HepG2 (cell line): ENCODE data around the gene WDSUB1. TPM values are rescaled to one million over a fixed set of nuclear protein-coding genes. Genes with fewer than 3 reads are reported as not detected.

Experiments used
- ATAC-seq: fragments of 200-7000 bp; cut with Tn5 transposase; 3 replicates; pipeline ENCODE4 v1.9.1; 2020; ENCODE audit warnings: mild to moderate bottlenecking, moderate library complexity
- BruUV-seq: library from RNA; stranded (reverse); fragments of 400-500 nt; replicated peaks from 2 replicates; lab custom pipeline; 2021; lab: Mats Ljungman, UMichigan
- CTCF ChIA-PET: fragments of 300-600 bp; formaldehyde crosslinking; extraction: SDS; loops from one replicate; lab custom pipeline; 2021; ENCODE audit warnings: low total read pairs, inconsistent platforms, low intra/inter-chr PET ratio; lab: Yijun Ruan, JAX
- POLR2A ChIA-PET: fragments of 350-600 bp; sonication (Branson Sonifier 250); formaldehyde crosslinking; loops from one replicate; lab custom pipeline; 2020; ENCODE audit warnings: antibody characterized with exemption, inconsistent platforms; lab: Yijun Ruan, JAX
- DNase-seq: peaks from one replicate; pipeline ENCODE4 v3.0.0-alpha.2; 2015; ENCODE audit warnings: low spot score
- FAIRE-seq: peaks from 3 replicates; lab custom pipeline; 2011; peaks lifted over from hg19 to GRCh38; lab: Jason Lieb, UNC
- H2AFZ ChIP-seq: one replicate; pipeline ENCODE4 v1.6.1; 2011; ENCODE audit warnings: low read length, inconsistent platforms
- H3K27ac ChIP-seq: fragments of 300-600 bp; 3 replicates; pipeline ENCODE4 v1.8.0; 2011; ENCODE audit warnings: mixed run types, mild to moderate bottlenecking, mixed read lengths, low read length, inconsistent platforms; ENCODE audit not compliant: insufficient read depth; ENCODE audit errors: extremely low read length
- H3K27me3 ChIP-seq, 2 experiments: fragments of 200-600 bp in 1 of 2; 2 replicates in 1 of 2; 3 replicates in 1 of 2; pipeline versions ENCODE4 v1.6.0 to v1.8.0; 2011; ENCODE audit warnings: low read length in 2 of 2, mild to moderate bottlenecking in 2 of 2, moderate library complexity in 2 of 2, inconsistent platforms in 1 of 2; ENCODE audit not compliant: insufficient read depth in 2 of 2, control insufficient read depth in 1 of 2
- H3K36me3 ChIP-seq, 2 experiments: fragments of 200-600 bp in 1 of 2; replicated peaks in 1 of 2; 2 replicates in 1 of 2; 3 replicates in 1 of 2; pipeline versions ENCODE4 v1.5.1 to v1.8.0; 2011; ENCODE audit warnings: low read length in 2 of 2, inconsistent platforms in 1 of 2; ENCODE audit not compliant: insufficient read depth in 2 of 2, control insufficient read depth in 1 of 2
- H3K4me1 ChIP-seq: 2 replicates; pipeline ENCODE4 v1.5.1; 2012; ENCODE audit warnings: low read length, inconsistent platforms; ENCODE audit not compliant: insufficient read depth
- H3K4me2 ChIP-seq: 2 replicates; pipeline ENCODE4 v1.6.0; 2011; ENCODE audit warnings: low read depth, low read length, inconsistent platforms
- H3K4me3 ChIP-seq, 3 experiments: fragments of 200-600 bp in 1 of 3; sonication (generic), shearing (Covaris generic) in 1 of 3; replicated peaks in 1 of 3; 2 replicates each; pipeline ENCODE4 v1.5.1; 2011 to 2016; ENCODE audit warnings: low read length in 3 of 3, inconsistent platforms in 2 of 3, low read depth in 2 of 3, mild to moderate bottlenecking in 2 of 3, control low read depth in 1 of 3, mixed read lengths in 1 of 3; ENCODE audit not compliant: insufficient read depth in 1 of 3
- H3K79me2 ChIP-seq: one replicate; pipeline ENCODE4 v1.6.1; 2011; ENCODE audit warnings: low read length, inconsistent platforms; ENCODE audit not compliant: insufficient read depth
- H3K9ac ChIP-seq: 2 replicates; pipeline ENCODE4 v1.6.0; 2011; ENCODE audit warnings: mild to moderate bottlenecking, low read depth, low read length, inconsistent platforms; ENCODE audit not compliant: insufficient read depth
- H3K9me3 ChIP-seq: 2 replicates; pipeline ENCODE4 v1.5.1; 2012; ENCODE audit warnings: mild to moderate bottlenecking, low read length
- H4K20me1 ChIP-seq: 2 replicates; pipeline ENCODE4 v1.6.0; 2011; ENCODE audit warnings: inconsistent platforms, mild to moderate bottlenecking, low read length, moderate library complexity; ENCODE audit not compliant: insufficient read depth
- TGIF2 ChIP-seq: IDR thresholded peaks from 2 replicates; pipeline ENCODE4 v1.6.1; 2016; ENCODE audit warnings: control low read depth, missing compliant biosample characterization
- ZBTB40 ChIP-seq, 2 experiments: fragments of 450-650 bp in 1 of 2; sonication (generic) in 1 of 2; formaldehyde crosslinking in 1 of 2; IDR thresholded peaks; 2 replicates each; pipeline versions ENCODE4 v1.6.1 to v1.8.0; 2016 to 2022; ENCODE audit warnings: antibody characterized with exemption in 1 of 2, mild to moderate bottlenecking in 1 of 2, missing genetic modification reagents in 1 of 2
- ZNF510 ChIP-seq: sonication (generic); formaldehyde crosslinking; IDR thresholded peaks from 2 replicates; pipeline ENCODE4 v1.4.0; 2020; ENCODE audit warnings: low read depth, mild to moderate bottlenecking, missing genetic modification reagents
- WGBS: methylation state at CpG from one replicate; pipeline ENCODE4 v1.1.6; 2017; ENCODE audit warnings: low lambda C conversion rate; 5-methylcytosine and 5-hydroxymethylcytosine counted together
- in situ Hi-C: cut with HindIII; loops from 2 replicates; pipeline ENCODE4 v1.10.0; 2017; ENCODE audit warnings: low pct_unique_long_range_greater_than_20kb; ENCODE audit not compliant: extremely low pct_ligation_motif_present
- intact Hi-C: fragments of 100-400 bp; cut with micrococcal nuclease; formaldehyde crosslinking; loops from one replicate; pipeline ENCODE4 v1.10.0; 2022; ENCODE audit not compliant: unreplicated experiment
- polyA plus RNA-seq, 8 experiments: library from polyadenylated mRNA; depleted of rRNA in 3 of 8; stranded (reverse) in 7 of 8; unstranded in 1 of 8; fragments of >200 nt; fragmentation: Illumina TruSeq in 4 of 8; extraction: Trizol in 4 of 8; gene quantifications; 2 replicates each; pipeline versions ENCODE4 v1.2.1 to v1.2.3, GENCODE V29; 2011 to 2016; ENCODE audit warnings: low read depth in 4 of 8, missing spikeins in 1 of 8, mixed read lengths in 1 of 8; ENCODE audit not compliant: insufficient read depth in 1 of 8
- total RNA-seq, 5 experiments: library from RNA; depleted of rRNA; stranded (reverse); fragments of >200 nt; fragmentation: Illumina TruSeq; extraction: Trizol; gene quantifications; 2 replicates each; pipeline ENCODE4 v1.2.3, GENCODE V29; 2016; ENCODE audit warnings: low read depth in 1 of 5

WDSUB1 gene
- total and polyA plus RNA-seq, 2 of the 13 experiments (the other 11 are each of a cell fraction or from before 2014, with no cell fraction given), result 10.1 to 10.7 TPM

- H3K9ac ChIP-seq, result no peak overlapping the region
- no peaks in the 10 kb centered on the region for H3K4me1 ChIP-seq
- no peak for FAIRE-seq
- H3K4me2 ChIP-seq, result no peak overlapping the region
- ChIA-PET POLR2A (no interaction called here), CTCF (no interaction called here)
- H3K27ac ChIP-seq, result no peak overlapping the region
- no peak for DNase-seq
- no peak overlapping the region for H2AFZ ChIP-seq
- no TSS peak for BruUV-seq
- no peaks in the 10 kb centered on the region for H3K9me3 ChIP-seq
- H3K79me2 ChIP-seq, result no peaks in the 10 kb centered on the region
- TF ChIP-seq ZNF510 (CRISPR knock-in tag) (no peak), TGIF2 (CRISPR knock-in tag) (no peak), ZBTB40 (IDR thresholded peaks at IDR 0.05) (no peak), ZBTB40 (CRISPR knock-in tag; IDR thresholded peaks at IDR 0.05) (peak; percentile 39; the same call in 1 of the 2 replicates)
- in situ Hi-C loops (no loop called here), intact Hi-C loops (no loop called here)
- H3K36me3 ChIP-seq, result peaks cover 0 to 7% of the 10 kb centered on the region in 2 experiments; a peak in 1 of 5 replicates
- WGBS, result 93% methylated on average over 11 of the region's 14 CpGs
- no peaks in the 10 kb centered on the region for H4K20me1 ChIP-seq
- no peak overlapping the region for H3K4me3 ChIP-seq
- H3K27me3 ChIP-seq, result no peaks in the 10 kb centered on the region
- ATAC-seq, result peak; percentile 64; the same call in 2 of the 3 replicates
Observed at GRCh38 chr2:159196393-159196925, 90.0 kb downstream of the WDSUB1 start.
